Esophagus (tissue), 2 donors: ENCODE results near the gene GGA3. TPM values are rescaled to one million over a fixed set of nuclear protein-coding genes. Genes with fewer than 3 reads are reported as not detected.

Experiments used
- H3K27ac ChIP-seq, 2 donors: one replicate each; pipeline ENCODE4 v1.5.1; 2013; ENCODE audit warnings: low read depth in 2 of 2, mild to moderate bottlenecking in 2 of 2, inconsistent platforms in 1 of 2, low read length in 1 of 2, moderate library complexity in 1 of 2
- H3K27me3 ChIP-seq, 2 donors: one replicate each; pipeline ENCODE4 v1.6.1; 2013; ENCODE audit warnings: low read length in 2 of 2, control low read depth in 1 of 2, mild to moderate bottlenecking in 1 of 2; ENCODE audit not compliant: insufficient read depth in 2 of 2, control insufficient read depth in 1 of 2
- H3K36me3 ChIP-seq, 2 donors: one replicate each; pipeline ENCODE4 v1.6.1; 2013; ENCODE audit warnings: low read length in 1 of 2; ENCODE audit not compliant: control insufficient read depth in 2 of 2, insufficient read depth in 2 of 2
- H3K4me1 ChIP-seq, 2 donors: one replicate each; pipeline ENCODE4 v1.6.1; 2013; ENCODE audit warnings: low read length in 1 of 2; ENCODE audit not compliant: control insufficient read depth in 2 of 2, insufficient read depth in 2 of 2
- H3K4me3 ChIP-seq, 2 donors: one replicate each; pipeline ENCODE4 v1.5.1; 2013; ENCODE audit warnings: low read length in 2 of 2, mild to moderate bottlenecking in 2 of 2, low read depth in 1 of 2, moderate library complexity in 1 of 2
- H3K9me3 ChIP-seq, 2 donors: one replicate each; pipeline ENCODE4 v1.6.1; 2013; ENCODE audit warnings: mild to moderate bottlenecking in 2 of 2, low read depth in 1 of 2, low read length in 1 of 2, moderate library complexity in 1 of 2; ENCODE audit not compliant: control insufficient read depth in 2 of 2, insufficient read depth in 1 of 2
- WGBS, 2 donors: extraction: QIAGEN DNeasy Blood & Tissue Kit; methylation state at CpG; one replicate each; pipeline ENCODE4 v1.1.7; 2013; 5-methylcytosine and 5-hydroxymethylcytosine counted together
- polyA plus RNA-seq, 2 donors: library from polyadenylated mRNA; stranded (reverse); fragments of 200-250 nt; gene quantifications; one replicate each; pipeline ENCODE4 v1.2.3, GENCODE V29; 2013
- donor health status: healthy with polysubstance abuse.
- donor health status: Bipolar disorder and iron deficiency.

GGA3 gene
- polyA plus RNA-seq, 2 donors, result 22.8 to 33.2 TPM

DNA sequence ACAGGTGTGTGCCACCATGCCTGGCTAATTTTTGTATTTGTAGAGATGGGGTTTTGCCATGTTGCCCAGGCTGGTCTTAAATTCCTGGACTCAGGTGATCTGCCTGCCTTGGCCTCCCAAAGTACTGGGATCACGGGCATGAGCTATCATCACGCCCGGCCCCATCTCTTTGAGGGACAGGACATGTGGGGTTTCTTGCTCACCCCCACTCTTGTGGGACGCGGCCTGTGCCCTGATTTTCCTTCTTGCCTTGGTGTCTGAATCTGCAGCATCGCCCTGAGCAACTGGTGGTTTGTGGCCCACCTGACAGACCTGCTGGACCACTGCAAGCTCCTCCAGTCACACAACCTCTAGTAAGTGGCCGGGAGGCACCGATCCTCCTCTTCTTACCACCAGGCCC lies 30.3 kb downstream of the GGA3 start:
- peaks cover 22 to 46% of the 10 kb centered on the region in 2 donors for H3K36me3 ChIP-seq
- peaks cover 0 to 2% of the 10 kb centered on the region in 2 donors for H3K4me1 ChIP-seq
- H3K9me3 ChIP-seq, result no peaks in the 10 kb centered on the region
- no peak overlapping the region for H3K27ac ChIP-seq
- H3K4me3 ChIP-seq, result no peak overlapping the region
- H3K27me3 ChIP-seq, result no peaks in the 10 kb centered on the region
- 93 to 97% methylated on average over 8 of the region's 8 CpGs for WGBS, 2 donors

DNA sequence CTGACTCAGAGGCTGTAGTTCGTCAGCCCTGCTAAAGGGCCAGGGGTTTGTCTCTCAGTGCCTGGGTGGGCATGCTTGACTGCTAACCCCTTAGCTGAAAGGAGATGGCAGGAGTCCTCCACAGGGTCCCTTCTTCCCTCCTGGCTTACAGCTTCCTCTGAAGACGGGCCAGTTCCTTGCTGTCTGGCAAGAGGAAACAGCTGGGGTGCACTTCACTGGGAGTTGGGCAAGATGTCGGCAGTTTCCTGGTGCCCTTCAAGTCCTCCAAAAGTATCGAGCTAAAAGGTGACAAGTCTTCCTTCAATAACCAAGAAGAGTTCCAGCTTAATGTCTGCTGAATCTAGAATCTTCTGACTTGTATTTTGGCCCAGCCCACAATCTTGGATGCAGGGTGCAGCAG lies 32.6 kb downstream of the GGA3 start:
- H3K27ac ChIP-seq, result no peak overlapping the region
- no peaks in the 10 kb centered on the region for H3K27me3 ChIP-seq
- 61 to 66% methylated on average over 4 of the region's 4 CpGs for WGBS, 2 donors
- H3K4me3 ChIP-seq, result no peak overlapping the region
- H3K4me1 ChIP-seq, result peaks cover 0 to 2% of the 10 kb centered on the region in 2 donors
- H3K36me3 ChIP-seq, result peaks cover 16 to 43% of the 10 kb centered on the region in 2 donors
- H3K9me3 ChIP-seq, result no peaks in the 10 kb centered on the region

DNA sequence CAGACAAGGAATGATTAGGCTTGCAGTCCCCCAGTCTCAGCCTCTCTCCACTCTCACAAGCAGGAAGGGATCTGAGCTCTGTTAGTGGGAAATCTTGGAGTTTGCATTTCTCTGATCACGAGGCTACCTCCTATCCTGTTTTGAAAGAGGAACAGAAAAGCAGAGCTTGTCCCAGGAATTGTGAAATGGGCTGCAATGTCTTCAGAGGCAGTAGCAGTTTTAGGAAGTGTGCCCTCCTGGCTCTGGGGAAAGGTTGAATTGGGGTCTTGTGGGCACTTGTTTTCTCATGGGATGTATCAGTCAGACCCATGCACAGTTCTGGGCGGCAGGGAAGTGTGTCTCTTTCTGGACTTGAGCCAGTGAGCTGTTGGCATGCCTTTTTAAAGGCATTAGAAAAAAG lies 33.1 kb downstream of the GGA3 start:
- no peak overlapping the region for H3K27ac ChIP-seq
- no peaks in the 10 kb centered on the region for H3K9me3 ChIP-seq
- WGBS, 2 donors, result 47 to 57% methylated on average over 2 of the region's 2 CpGs
- H3K4me1 ChIP-seq, result peaks cover 0 to 2% of the 10 kb centered on the region in 2 donors
- H3K36me3 ChIP-seq, result peaks cover 16 to 43% of the 10 kb centered on the region in 2 donors
- H3K27me3 ChIP-seq, result no peaks in the 10 kb centered on the region
- no peak overlapping the region for H3K4me3 ChIP-seq

DNA sequence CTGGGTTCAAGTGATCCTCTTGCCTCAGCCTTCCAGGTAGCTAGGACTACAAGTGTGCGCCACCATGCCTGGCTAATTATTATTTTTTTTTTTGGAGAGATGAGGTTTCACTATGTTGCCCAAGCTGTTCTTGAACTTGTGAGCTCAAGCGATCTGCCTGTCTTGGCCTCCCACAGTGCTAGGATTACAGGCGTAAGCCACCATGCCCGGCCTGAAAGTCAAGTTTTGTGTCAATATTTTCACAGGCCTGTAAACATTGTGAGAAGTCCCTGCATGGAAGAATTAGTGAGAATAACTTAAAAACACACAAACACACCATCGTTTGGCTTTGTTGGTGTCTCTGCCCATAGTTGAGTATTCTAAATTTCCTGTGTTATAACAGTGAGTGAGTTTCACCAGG lies 33.7 kb downstream of the GGA3 start:
- WGBS, 2 donors, result 75 to 80% methylated on average over 5 of the region's 5 CpGs
- peaks cover 12 to 40% of the 10 kb centered on the region in 2 donors for H3K36me3 ChIP-seq
- H3K4me3 ChIP-seq, result no peak overlapping the region
- H3K27me3 ChIP-seq, result no peaks in the 10 kb centered on the region
- H3K4me1 ChIP-seq, result peaks cover 0 to 2% of the 10 kb centered on the region in 2 donors
- no peaks in the 10 kb centered on the region for H3K9me3 ChIP-seq
- H3K27ac ChIP-seq, result no peak overlapping the region

DNA sequence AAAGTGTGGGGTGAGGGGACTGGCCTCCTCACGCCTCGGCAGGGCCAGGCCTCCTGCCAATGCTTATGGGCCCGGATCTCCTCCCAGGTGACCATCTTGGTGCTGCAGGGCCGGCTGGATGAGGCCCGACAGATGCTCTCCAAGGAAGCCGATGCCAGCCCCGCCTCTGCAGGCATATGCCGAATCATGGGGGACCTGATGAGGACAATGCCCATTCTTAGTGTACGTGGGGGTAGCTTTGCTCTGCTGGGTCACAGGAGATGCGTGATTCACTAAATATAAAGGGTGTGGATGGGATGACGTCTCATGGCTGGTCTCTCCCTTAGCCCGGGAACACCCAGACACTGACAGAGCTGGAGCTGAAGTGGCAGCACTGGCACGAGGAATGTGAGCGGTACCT lies 36.4 kb downstream of the GGA3 start:
- Histone ChIP-seq H3K4me3 (no peak overlapping the region), H3K36me3 (peaks cover 8 to 26% of the 10 kb centered on the region in 2 donors), H3K27ac (no peak overlapping the region), H3K9me3 (no peaks in the 10 kb centered on the region), H3K4me1 (peaks cover 0 to 2% of the 10 kb centered on the region in 2 donors), H3K27me3 (no peaks in the 10 kb centered on the region)
- WGBS, 2 donors, result 74 to 77% methylated on average over 14 of the region's 14 CpGs

DNA sequence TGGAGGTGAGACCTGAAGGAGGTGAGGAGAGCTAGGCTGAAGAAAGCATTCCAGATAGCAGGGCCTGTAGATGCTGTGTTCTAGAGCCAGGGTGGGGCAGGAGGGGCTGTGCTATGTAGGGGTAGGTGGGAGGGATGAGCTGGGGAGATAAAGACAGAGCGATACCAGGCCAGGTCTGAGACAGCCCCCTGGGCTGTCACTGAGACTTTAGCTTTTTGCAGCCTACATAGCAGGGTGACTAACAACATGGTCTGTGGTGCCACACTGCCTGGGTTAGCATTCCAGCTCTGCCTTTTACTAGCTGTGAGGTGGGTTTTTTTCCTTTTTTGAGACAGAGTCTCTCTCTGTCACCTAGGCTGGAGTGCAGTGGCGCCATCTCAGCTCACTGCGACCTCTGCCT lies 41.6 kb downstream of the GGA3 start:
- no peaks in the 10 kb centered on the region for H3K27me3 ChIP-seq
- no peak overlapping the region for H3K27ac ChIP-seq
- 98 to 99% methylated on average over 3 of the region's 3 CpGs for WGBS, 2 donors
- no peak overlapping the region for H3K4me3 ChIP-seq
- H3K4me1 ChIP-seq, result no peaks in the 10 kb centered on the region
- no peaks in the 10 kb centered on the region for H3K9me3 ChIP-seq
- H3K36me3 ChIP-seq, result peaks cover 6 to 16% of the 10 kb centered on the region in 2 donors

DNA sequence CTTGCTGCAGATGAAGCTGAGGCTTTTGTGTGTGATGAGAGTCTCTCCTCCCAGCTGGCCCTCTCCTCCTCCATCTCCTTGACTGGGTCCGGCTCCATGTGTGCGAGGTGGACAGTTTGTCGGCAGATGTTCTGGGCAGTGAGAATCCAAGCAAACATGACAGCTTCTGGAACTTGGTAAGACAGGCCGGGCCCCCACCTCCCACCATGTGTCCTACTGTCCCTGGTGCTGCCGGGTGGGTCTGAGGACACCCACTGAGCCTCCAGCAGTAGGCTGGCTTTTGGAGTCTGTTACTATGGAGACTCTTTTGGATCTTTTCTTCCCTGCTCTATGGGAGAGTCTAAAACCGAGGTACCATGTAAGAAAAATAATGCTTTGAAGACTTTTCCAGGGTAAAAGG lies 43.3 kb downstream of the GGA3 start:
- 90 to 93% methylated on average over 6 of the region's 6 CpGs for WGBS, 2 donors
- no peaks in the 10 kb centered on the region for H3K27me3 ChIP-seq
- peaks cover 6 to 25% of the 10 kb centered on the region in 2 donors for H3K36me3 ChIP-seq
- H3K4me1 ChIP-seq, result no peaks in the 10 kb centered on the region
- no peak overlapping the region for H3K27ac ChIP-seq
- no peaks in the 10 kb centered on the region for H3K9me3 ChIP-seq
- no peak overlapping the region for H3K4me3 ChIP-seq

DNA sequence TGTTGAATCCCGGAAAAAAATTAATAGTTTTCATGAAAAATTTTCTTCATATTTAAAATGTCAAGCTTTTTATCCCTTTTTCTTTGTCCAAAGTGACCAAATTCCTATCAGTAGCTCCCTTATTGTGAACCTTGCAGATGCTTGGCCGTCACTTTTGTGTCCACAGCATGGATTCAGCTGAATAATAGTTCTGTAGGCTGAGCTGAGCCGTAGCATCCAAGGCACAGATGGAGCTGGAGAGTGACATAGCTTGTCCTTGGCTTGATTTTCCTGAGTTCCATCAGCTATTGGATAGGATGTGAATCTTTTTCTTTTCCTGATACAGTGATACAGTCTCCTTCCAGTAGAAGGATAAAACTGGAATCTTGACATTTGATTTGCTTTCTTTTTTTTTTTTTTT lies 52.3 kb downstream of the GGA3 start:
- no peaks in the 10 kb centered on the region for H3K9me3 ChIP-seq
- H3K27me3 ChIP-seq, result no peaks in the 10 kb centered on the region
- H3K4me3 ChIP-seq, result no peak overlapping the region
- 82% methylated on average over 3 of the region's 3 CpGs for WGBS, 2 donors
- H3K36me3 ChIP-seq, result peaks cover 0 to 14% of the 10 kb centered on the region in 2 donors
- H3K27ac ChIP-seq, result no peak overlapping the region
- no peaks in the 10 kb centered on the region for H3K4me1 ChIP-seq

DNA sequence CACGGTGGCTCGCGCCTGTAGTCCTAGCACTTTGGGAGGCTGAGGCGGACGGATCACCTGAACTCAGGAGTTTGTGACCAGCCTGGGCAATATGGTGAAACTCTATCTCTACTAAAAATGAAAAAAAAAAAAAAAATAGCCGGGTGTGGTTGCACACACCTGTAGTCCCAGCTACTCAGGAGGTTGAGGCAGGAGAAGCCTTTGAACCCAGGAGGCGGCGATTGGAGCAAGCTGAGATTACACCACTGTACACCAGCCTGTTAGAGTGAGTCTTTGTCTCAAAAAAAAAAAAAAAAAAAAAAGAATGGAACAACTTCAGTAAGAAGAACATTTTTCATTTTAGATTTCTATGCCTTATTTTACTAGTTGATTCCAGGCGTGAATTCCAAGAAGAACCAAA lies 53.2 kb downstream of the GGA3 start:
- 89% methylated on average over 9 of the region's 9 CpGs for WGBS, 2 donors

DNA sequence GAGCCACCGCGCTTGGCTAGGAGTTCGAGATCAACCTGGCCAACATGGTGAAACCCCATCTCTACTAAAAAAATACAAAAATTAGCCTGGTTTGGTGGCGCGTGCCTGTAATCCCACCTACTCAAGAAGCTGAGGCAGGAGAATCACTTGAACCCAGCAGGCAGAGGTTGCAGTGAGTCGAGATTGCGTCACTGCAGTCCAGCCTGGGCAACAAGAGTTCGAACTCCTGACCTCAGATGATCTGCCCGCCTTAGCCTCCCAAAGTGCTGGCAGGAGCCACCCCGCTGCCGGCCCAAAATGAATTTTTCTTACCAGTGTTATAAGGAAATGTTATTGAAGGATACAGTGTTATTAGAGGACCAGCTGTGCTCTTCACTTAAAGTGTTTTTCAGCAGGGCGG lies 53.6 kb downstream of the GGA3 start:
- H3K27ac ChIP-seq, result no peak overlapping the region
- WGBS, 2 donors, result 82 to 87% methylated on average over 12 of the region's 12 CpGs
- H3K4me3 ChIP-seq, result no peak overlapping the region

More for the DNA sequence above, 53.2 kb downstream of the GGA3 start:
- Histone ChIP-seq H3K9me3 (no peaks in the 10 kb centered on the region), H3K27me3 (no peaks in the 10 kb centered on the region), H3K4me1 (no peaks in the 10 kb centered on the region), H3K27ac (no peak overlapping the region), H3K4me3 (no peak overlapping the region), H3K36me3 (peaks cover 0 to 10% of the 10 kb centered on the region in 2 donors)

More for the DNA sequence above, 53.6 kb downstream of the GGA3 start:
- Histone ChIP-seq H3K9me3 (no peaks in the 10 kb centered on the region), H3K4me1 (no peaks in the 10 kb centered on the region), H3K36me3 (peaks cover 0 to 7% of the 10 kb centered on the region in 2 donors), H3K27me3 (no peaks in the 10 kb centered on the region)
